ENCODE results near the gene RPS29.

DNA sequence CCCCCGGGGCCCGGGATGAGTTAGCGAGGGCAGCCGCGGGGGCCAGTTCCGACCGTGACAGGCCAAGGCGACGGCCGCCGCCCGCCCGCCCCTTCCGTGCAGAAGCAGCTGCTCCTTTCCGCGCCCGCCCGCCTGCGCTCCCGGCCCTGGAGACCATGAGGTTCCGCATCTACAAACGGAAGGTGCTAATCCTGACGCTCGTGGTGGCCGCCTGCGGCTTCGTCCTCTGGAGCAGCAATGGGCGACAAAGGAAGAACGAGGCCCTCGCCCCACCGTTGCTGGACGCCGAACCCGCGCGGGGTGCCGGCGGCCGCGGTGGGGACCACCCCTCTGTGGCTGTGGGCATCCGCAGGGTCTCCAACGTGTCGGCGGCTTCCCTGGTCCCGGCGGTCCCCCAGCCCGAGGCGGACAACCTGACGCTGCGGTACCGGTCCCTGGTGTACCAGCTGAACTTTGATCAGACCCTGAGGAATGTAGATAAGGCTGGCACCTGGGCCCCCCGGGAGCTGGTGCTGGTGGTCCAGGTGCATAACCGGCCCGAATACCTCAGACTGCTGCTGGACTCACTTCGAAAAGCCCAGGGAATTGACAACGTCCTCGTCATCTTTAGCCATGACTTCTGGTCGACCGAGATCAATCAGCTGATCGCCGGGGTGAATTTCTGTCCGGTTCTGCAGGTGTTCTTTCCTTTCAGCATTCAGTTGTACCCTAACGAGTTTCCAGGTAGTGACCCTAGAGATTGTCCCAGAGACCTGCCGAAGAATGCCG is 35.1 kb upstream of the RPS29 start:
- TF ChIP-seq, protein P1, sequence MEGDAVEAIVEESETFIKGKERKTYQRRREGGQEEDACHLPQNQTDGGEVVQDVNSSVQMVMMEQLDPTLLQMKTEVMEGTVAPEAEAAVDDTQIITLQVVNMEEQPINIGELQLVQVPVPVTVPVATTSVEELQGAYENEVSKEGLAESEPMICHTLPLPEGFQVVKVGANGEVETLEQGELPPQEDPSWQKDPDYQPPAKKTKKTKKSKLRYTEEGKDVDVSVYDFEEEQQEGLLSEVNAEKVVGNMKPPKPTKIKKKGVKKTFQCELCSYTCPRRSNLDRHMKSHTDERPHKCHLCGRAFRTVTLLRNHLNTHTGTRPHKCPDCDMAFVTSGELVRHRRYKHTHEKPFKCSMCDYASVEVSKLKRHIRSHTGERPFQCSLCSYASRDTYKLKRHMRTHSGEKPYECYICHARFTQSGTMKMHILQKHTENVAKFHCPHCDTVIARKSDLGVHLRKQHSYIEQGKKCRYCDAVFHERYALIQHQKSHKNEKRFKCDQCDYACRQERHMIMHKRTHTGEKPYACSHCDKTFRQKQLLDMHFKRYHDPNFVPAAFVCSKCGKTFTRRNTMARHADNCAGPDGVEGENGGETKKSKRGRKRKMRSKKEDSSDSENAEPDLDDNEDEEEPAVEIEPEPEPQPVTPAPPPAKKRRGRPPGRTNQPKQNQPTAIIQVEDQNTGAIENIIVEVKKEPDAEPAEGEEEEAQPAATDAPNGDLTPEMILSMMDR (IDR thresholded peaks at IDR 0.05), result no peak
- no peak for TF ChIP-seq POLR2A (IDR thresholded peaks at IDR 0.05)
